GM19035 (cell line): Measurements from ENCODE around the gene STRBP.

Experiments used
- ATAC-seq: cut with Tn5 transposase; IDR thresholded peaks from one replicate; pipeline ENCODE4 v1.9.1; 2021; ENCODE audit not compliant: unreplicated experiment

Gene STRBP

GRCh38 chr9:123105490-123105889, 162.9 kb downstream of the STRBP start:
- ATAC-seq = no peak

DNA sequence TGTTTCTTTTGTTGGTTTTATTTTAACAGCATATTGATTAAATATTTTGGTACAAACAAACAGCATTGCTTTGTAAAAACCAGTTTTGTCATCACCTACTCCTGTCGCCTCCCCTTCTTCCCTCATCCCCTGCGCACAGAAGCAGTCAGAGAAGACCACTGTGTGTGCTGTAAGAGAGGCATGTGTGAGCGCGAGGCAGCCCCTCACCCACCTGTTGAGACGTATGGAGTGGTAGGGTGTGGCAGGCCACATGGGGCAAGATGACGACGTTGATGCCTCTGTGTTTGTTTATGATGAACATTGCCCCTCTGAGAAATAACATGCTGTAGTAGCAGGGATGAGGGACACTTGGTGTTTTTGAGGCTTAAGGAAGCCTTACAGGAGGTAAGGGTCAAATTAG, 163.6 kb downstream of the STRBP start:
- no peak for ATAC-seq

- no peak for ATAC-seq
These were observed 165.8 kb downstream of the STRBP start for GRCh38 chr9:123102375-123103113.

- no peak for ATAC-seq
These were observed 168.8 kb downstream of the STRBP start for GRCh38 chr9:123099548-123099947.

GRCh38 chr9:123099042-123099441, 169.3 kb downstream of the STRBP start:
- ATAC-seq = no peak

DNA sequence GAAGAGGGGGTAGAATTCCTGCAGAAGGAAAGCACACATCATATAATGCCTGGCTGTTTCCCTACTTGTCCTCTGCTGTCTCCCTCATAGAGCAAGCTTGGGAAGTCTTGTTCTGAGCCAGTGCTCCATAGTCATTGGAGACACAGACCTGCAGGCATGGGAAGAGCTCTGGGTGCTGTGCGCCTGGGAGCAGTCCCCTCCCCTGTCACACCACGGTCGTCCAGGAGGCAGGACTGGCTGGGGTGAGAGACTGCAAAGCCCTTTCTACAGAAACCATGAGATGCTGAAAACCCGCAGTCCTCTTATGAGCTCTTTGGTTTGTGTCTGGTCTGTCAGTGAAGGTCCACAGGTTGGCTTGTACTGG, 170.3 kb downstream of the STRBP start:
- ATAC-seq = no peak

- ATAC-seq = no peak
These were observed 170.8 kb downstream of the STRBP start for GRCh38 chr9:123097430-123098095.

DNA sequence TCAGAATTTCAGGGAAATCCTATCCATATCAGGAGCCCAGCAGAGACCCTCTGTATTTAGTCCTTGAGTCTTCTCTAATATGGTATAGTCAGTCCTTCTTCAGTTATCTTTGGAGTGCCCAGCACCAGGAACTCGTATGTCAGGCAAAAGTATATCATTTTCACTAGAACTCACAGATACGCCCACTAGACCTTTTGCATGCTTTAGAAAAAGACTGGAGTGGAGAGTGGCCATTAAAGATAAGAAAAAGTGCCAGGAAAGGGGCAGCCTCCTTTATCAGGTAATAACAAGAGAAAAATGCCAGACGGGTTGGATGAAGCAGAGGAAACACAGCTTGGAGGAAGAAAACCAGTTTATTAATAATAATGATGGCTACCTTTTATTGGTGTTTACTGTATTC, 171.4 kb downstream of the STRBP start:
- ATAC-seq = no peak

DNA sequence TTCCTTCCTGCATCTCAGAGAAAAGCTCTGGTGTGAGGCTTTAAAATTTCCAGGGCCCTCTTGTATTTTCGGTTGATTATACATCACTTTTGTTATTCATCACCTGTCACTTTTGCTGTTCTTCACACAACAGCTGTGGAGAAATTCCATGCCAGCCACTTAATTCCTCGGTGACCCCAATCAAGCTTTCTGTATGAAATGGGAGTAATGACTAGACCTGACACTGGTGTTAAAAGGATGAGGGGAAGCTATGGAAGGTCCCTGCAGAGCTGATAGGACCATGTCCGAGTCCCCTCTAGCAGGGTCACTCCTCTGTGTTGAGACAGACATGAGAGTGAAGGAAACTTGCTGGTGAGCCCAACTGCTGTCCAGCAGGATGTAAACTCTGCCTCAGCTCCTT, 175.2 kb downstream of the STRBP start:
- ATAC-seq = no peak

- no peak for ATAC-seq
These were observed 176.9 kb downstream of the STRBP start for GRCh38 chr9:123091459-123091858.

DNA sequence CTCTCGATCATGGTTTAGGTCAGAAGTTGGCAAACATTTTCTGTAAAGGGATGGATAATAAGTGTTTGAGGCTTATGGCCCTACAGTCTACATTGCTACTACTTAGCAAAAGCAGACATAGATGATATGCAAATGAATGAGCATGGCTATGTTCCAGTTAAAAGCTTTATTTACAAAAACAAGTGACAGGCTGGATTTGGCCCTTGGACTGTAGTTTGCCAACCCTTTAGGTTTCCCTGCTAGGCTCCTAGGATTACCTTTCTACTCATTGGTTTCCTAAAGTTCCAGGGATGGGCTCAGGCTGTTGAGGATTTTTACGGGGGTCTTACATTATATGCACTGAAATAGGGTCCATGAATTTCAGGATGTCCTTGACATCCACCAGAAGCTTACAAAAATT, 177.4 kb downstream of the STRBP start:
- ATAC-seq = no peak

DNA sequence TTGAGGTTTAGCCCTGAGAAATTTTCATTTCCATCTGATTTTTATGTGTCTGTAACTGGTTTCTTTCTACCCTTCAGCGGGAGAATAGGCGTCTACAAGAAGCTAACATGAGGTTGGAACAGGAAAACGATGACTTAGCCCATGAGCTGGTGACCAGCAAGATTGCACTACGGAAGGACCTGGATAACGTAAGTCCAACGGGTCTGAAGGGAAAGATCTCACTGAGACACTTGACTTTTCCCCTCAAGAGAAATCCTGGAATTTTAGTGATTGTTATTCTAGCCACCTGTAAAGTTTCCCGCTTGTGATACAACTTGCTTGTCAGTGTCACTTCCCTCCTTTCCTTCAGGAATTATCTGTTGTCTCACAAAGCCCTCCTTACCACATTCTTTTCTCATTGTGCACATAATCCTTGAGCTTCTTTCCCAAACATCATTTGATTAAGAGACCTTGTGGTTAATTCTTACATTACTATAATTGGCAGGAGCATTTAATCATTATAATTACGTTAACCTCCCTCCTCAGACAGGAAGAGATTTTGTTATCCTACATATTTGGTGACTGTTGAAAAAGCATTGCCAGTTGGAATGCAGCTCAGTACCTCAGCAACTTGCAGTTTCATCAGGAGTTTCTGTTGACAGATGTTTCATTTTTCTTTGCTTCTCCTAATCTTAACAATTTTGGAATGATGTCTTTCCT, 178.0 kb downstream of the STRBP start:
- no peak for ATAC-seq

- no peak for ATAC-seq
These were observed 178.6 kb downstream of the STRBP start for GRCh38 chr9:123089790-123090189.

GRCh38 chr9:123089040-123089439, 179.3 kb downstream of the STRBP start:
- ATAC-seq = no peak

GRCh38 chr9:123087359-123087888, 181.0 kb downstream of the STRBP start:
- ATAC-seq = no peak

DNA sequence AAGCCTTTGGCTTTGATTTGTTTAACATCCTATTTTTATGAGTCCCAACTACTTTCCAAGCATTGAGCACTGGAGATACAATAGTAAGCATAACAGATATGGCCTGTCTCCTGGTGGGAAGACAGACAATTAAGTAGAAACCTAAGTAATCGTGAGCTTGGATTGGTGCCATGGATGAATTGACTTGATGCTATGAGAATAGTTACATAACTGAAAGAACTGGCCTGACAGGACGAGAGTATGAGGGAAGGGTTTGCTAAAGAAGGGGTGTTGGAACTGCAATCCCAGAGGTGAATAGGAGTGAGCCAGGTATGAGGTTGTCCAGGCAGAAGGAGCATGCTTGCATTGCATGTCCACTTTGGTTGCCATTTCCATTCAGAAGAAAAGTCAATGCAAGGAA, 182.5 kb downstream of the STRBP start:
- no peak for ATAC-seq

- no peak for ATAC-seq
These were observed 184.1 kb downstream of the STRBP start for GRCh38 chr9:123084256-123084655.

DNA sequence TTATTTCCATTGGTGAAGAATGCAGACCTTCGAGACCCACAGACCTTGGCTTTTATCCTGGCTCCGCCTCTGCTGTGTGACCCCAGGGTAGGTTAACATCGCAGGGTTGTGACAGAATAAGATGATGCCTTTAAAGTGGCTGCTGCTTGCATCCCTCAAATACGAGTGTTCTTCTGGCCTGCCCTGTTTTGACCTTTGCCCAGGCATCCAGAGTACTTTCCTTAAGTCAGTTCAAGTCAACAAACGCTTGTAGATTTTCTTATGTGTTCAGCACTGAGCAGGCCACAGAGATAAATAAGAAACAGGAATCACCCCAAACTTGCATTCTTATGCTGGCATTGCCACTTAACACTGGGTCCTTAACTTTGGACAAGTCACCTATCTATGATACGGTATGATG, 184.7 kb downstream of the STRBP start:
- ATAC-seq = no peak

DNA sequence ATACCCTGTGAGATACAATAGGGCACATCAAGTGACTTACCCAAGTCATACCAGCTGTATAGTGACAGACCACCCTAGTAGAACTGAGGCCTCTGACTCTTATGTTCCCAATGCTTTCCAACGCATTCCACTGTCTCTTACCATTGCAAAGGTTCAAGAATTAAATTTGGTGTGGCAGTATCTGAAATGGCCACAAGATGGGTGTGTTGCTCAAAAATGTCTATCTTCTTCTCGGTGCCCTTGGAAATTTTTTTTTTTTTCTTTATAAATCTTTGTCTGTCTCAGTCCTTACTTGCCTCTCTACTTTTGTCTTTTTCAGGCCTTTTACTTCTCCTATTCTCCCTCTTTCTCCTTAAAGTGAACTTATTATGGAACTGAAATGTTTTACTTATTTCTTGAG, 186.6 kb downstream of the STRBP start:
- no peak for ATAC-seq

DNA sequence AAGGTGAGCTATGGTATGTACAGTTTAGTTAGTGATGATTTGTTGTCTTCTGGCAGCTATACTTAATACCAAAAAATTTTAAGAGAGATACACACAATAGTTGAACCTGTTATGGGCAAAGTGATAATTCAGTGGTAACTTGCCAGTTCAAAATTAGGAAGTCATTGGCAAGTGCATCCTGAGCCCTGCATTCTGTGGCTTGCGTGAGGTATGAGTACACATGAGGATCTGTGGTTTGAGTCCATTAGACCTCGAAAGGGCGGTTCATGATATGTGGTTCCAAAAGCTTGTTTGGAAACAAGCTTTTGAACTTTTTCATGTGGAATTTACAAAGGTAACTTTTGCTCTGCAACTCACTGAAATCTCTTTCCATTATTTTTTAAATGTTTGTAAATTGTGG, 187.9 kb downstream of the STRBP start:
- no peak for ATAC-seq

- no peak for ATAC-seq
These were observed 193.8 kb downstream of the STRBP start for GRCh38 chr9:123074628-123075027.

GRCh38 chr9:123073991-123074422, 194.4 kb downstream of the STRBP start:
- no peak for ATAC-seq
